Femur (tissue), 1 donor: Measurements from ENCODE around the gene TSPAN14.
A peak's percentile ranks its signal among the peaks of the same experiment; 100 is the strongest.

ENCODE experiments used
- DNase-seq: peaks from one replicate; pipeline ENCODE4 v3.0.0-alpha.2; 2017

Gene TSPAN14

DNA sequence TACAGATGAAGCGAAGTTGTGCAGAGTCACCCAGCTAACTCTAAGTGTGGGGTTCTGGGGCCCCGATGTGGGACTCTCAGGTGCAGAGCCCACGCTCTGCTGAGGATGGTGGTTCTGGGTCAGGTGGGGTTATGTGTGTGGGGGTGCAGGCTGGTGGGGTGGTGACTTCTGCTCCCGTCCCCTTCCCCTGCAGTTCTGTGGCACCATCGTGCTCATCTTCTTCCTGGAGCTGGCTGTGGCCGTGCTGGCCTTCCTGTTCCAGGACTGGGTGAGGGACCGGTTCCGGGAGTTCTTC is 54.9 kb downstream of the TSPAN14 start:
- DNase-seq: peak; percentile 19

- DNase-seq: no peak
Observed at GRCh38 chr10:80509403-80510161, 55.5 kb downstream of the TSPAN14 start.

- no peak for DNase-seq
Observed at GRCh38 chr10:80512031-80512526, 58.0 kb downstream of the TSPAN14 start.

DNA sequence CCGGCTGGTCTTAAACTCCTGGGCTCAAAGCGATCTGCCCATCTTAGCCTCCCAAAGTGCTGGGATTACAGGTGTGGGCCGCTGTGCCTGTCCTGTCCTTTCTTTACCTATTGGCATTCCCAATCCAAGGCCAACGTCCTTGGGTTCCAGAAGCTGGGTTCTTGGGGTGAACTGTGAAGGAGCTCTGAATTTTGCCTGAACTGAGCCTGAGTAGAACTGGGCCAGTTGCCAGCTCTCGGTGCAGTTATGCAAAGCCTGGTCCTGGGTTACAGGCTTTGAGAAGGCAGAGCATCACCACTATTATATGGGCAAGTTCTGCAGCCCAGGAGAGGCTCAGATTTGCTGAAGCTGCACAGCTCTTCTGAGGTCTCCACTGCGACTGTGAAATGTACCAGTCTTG is 59.0 kb downstream of the TSPAN14 start:
- no peak for DNase-seq

GRCh38 chr10:80515511-80515910 is 61.4 kb downstream of the TSPAN14 start:
- DNase-seq: peak; percentile 4

DNA sequence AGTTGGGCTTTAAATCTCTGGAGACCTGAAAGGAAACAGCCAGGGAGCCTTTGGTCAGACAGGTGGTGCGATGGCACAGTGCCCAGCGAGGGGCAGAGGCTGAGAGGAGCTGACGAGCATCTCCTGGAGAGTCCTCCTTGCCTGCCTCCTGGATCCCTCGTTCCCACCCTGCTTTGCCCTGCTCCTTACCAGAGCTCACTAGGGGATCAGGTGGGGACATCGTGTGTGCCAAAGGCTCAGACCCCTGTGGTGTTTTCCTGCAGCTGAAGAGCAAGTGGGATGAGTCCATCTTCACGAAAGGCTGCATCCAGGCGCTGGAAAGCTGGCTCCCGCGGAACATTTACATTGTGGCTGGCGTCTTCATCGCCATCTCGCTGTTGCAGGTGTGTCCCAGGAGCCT is 61.8 kb downstream of the TSPAN14 start:
- DNase-seq: peak; percentile 12

DNA sequence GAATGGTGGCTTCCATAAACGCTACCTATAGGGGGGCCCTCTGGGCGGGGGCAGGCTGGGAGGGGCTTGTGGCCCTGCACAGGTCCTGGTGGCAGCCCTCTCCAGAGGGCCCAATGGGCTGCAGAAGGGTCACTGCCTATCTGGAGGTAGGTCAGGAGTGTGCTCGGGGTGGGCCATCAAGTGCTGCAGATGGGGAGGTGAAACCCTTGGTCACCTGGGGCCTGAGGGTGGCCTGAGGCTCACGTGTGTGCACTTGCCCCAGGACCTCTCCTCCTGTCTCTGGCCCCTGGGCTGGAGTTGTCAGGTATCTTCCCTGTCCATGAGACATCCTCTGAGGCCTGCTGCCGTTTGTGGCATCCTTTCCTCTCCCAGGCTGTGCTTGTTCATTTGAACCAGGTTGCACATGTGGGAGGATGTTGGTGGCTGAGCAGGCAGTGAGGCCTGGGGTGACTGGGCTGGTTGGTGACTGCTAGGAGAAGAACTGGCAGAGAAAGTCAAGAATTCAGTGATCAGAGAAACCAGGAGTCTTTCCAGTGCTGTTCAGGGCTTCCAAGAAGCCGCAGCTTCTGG is 62.5 kb downstream of the TSPAN14 start:
- peak; percentile 13 for DNase-seq

DNA sequence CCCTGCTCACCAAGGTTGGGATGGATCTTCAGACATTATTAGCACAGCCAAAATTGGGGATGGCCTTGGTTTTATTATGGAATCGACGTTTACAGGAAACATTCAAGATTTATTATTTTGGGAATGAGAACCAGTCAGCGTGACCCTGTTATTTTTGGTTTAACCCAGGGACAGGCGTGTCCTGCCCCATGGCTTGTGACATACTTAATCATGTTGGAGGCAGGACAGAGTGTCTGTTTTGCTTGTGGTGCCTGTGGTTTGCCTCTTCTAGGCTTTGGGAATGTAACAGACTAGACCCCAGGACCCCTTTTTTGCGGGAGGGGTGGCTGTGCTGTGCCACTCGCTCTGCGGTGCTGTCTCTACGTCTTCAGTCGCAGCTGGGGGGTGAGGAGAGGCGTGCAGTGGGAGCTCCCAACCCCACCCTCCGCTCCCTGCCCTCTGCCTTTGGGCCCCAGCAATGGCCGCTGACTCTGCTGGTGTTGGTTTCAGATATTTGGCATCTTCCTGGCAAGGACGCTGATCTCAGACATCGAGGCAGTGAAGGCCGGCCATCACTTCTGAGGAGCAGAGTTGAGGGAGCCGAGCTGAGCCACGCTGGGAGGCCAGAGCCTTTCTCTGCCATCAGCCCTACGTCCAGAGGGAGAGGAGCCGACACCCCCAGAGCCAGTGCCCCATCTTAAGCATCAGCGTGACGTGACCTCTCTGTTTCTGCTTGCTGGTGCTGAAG is 63.5 kb downstream of the TSPAN14 start:
- peak; percentile 16 for DNase-seq

DNA sequence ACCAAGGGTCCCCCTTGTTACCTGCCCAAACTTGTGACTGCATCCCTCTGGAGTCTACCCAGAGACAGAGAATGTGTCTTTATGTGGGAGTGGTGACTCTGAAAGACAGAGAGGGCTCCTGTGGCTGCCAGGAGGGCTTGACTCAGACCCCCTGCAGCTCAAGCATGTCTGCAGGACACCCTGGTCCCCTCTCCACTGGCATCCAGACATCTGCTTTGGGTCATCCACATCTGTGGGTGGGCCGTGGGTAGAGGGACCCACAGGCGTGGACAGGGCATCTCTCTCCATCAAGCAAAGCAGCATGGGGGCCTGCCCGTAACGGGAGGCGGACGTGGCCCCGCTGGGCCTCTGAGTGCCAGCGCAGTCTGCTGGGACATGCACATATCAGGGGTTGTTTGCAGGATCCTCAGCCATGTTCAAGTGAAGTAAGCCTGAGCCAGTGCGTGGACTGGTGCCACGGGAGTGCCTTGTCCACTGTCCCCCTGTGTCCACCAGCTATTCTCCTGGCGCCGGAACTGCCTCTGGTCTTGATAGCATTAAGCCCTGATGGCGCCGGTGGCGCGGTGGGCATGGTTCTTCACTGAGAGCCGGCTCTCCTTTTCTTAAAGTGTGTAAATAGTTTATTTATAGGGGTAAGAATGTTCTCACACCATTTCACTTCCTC is 64.2 kb downstream of the TSPAN14 start:
- no peak for DNase-seq

DNA sequence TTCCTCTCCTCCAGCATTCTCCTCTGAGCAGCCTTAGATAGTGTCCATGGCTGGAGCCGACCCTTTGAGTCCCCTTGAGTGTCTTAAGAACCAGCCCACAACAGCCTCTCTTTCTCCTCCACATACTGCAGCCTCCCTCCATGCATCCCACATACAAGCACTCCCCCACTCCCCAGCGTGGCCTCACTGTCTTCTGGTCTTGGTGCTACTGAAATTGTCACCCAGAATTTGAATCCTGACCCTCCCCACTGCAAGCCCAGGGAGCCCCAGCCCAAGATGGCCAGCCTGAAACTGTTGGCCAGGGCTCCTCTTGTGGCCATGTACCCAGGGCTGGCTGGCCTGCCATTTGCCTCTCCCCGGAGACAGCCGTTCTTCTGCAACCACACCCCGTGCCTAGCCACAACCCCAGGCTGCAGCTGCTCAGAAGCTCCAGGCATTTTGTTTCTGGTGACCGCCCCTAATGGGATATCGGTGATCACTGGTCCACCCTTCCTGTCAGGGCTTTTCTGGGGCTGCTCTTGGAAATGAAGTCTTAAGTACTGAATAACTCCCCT is 64.8 kb downstream of the TSPAN14 start:
- DNase-seq: no peak

DNA sequence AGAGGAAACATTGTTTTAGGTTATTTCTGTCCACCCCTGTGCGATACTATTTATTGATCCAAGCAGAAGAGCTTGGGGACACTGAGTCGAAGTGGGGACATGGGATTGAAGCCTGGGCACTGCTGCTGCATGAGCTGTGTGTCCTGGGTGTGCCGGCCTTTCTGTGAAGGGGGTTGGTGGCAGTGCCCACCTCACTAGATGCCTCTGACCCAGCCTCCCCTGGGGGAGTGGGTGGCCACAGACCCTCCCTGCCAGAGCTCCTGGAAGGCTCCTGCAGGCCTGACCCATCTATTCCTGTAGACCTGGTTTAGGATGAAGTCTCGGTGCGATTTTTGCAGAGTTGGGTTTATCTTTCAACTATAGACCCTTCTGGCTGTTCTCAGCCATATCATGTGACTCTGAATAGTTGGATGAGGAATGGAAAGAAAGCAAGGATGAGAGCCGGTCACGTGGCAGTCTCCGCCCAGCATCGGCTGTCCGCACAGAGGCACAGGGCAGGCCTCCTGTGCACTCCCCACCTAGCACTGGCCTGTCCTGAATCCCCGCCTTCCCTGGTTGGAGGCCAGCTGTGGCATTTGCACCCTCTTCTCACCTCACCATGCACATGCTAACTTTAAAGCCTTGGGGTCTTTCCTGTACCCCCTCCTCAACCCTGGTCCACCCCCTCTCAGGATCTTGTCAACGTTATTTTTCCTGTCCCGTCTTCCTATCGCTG is 66.0 kb downstream of the TSPAN14 start:
- no peak for DNase-seq

GRCh38 chr10:80520661-80521470 is 66.8 kb downstream of the TSPAN14 start:
- no peak for DNase-seq

- no peak for DNase-seq
Observed at GRCh38 chr10:80522756-80523363, 68.8 kb downstream of the TSPAN14 start.

DNA sequence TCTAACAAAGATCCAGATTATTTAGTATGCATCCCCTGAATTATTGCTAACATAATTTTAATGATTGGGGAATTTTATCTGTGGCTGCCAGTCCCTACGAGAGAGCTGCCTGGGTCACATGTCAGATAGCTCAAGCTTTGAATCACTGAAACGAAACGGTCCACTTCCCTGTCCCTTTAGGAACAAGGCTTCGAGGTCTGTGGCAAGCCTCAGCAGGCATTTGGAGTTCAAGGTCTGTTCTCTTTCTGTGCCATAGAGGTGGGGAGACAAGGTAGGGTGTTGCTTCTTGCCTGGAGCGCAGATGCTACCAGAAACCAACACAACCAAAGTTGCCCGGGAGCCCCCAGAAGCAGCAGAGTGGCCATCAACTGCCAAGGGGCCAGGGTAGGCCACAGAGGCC is 69.7 kb downstream of the TSPAN14 start:
- DNase-seq: no peak

DNA sequence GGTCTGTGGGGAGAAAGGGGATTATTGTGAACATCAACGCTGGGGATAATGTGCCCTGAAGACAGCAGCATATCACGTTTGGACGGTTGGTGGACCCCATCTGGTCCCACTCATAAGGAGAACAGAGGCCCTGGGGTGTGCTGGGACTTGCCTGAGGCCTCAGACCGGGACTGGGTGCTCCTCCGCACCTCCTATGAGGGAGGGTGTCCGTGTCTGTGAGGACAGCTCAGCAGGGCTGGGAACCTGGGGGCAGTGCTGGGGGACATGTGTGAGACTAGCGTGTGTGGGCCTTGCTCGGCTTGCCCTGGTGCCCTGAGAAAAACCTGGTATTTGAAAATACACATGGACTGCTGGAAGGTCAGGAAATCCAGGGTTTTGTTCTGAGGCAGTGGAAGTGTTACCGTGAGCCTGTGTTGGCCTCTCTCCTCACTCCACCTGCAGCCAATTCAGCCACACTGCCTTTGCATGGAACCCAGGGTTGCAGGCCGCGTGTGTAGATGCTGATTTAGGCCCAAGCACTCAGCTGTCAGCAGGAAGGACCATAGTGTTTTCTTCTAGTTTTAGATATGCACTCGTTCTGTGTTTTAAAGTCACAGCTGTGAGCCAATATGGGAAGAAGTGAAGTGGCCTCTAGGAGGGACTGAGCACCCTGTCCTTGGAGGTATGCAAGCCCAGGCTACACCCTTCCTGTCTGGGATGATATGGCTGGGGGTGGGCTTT is 70.2 kb downstream of the TSPAN14 start:
- DNase-seq: no peak

- DNase-seq: no peak
Observed at GRCh38 chr10:80526218-80526617, 72.1 kb downstream of the TSPAN14 start.

GRCh38 chr10:80526742-80527141 is 72.6 kb downstream of the TSPAN14 start:
- DNase-seq: no peak

GRCh38 chr10:80528185-80528700 is 74.1 kb downstream of the TSPAN14 start:
- no peak for DNase-seq

DNA sequence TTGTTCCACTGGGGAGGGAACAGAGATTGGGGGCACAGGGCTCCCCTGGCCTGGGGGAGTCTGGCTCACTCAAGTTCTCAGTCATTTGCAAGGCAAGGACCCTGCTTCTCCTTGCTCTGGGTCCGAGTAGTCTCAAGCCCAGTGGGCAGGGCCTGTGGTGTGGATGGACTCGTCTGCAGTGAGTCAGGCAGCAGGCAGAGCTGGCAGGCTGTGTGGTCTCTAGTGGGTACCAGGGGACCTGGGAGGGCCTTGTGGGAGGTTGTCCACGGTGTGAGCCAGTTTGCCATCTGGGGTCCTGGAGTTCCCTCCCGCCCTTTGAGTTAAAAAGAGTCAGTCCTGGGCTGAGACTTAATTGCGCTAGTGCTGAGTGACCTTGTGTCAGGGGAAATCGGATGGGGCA is 74.8 kb downstream of the TSPAN14 start:
- DNase-seq: no peak

DNA sequence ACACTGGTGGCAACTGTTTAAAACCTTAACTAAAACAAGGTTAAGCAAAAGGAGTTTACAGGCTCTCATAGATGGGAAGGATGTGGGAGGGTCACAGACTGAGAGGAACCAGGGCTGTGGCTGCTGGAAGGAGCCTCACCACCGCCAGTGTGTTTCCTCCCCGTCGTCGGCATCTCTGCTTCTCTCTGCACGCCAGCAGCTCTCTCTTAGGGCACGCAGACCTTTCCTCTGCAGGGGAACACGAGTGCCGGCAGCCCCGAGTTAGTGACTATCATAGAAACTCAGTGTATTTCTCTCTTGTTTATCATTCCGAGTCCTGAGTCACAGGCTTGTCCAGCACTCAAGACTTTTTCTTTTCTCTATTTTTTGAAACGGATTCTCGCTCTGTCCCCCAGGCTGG is 75.5 kb downstream of the TSPAN14 start:
- DNase-seq: no peak
